Osteocyte (in vitro differentiated cells): Measurements from ENCODE around the gene MAP7. TPM values are rescaled to one million over a fixed set of nuclear protein-coding genes. Genes with fewer than 3 reads are reported as not detected.

Experiments
- DNase-seq: peaks from one replicate; pipeline ENCODE4 v3.0.0; 2021; ENCODE audit warnings: mixed read lengths; ENCODE audit not compliant: unreplicated experiment; ENCODE audit errors: extremely low spot score
- H3K27ac Mint-ChIP-seq: one replicate; pipeline ENCODE4 v1.8.0; 2021; ENCODE audit warnings: mild to moderate bottlenecking, mixed read lengths; ENCODE audit not compliant: unreplicated experiment
- H3K27me3 Mint-ChIP-seq: one replicate; pipeline ENCODE4 v1.8.0; 2021; ENCODE audit warnings: mixed read lengths; ENCODE audit not compliant: unreplicated experiment
- H3K36me3 Mint-ChIP-seq: one replicate; pipeline ENCODE4 v1.8.0; 2021; ENCODE audit warnings: mixed read lengths; ENCODE audit not compliant: unreplicated experiment
- H3K4me1 Mint-ChIP-seq: one replicate; pipeline ENCODE4 v1.8.0; 2021; ENCODE audit warnings: mixed read lengths; ENCODE audit not compliant: unreplicated experiment
- H3K4me3 Mint-ChIP-seq: one replicate; pipeline ENCODE4 v1.8.0; 2021; ENCODE audit warnings: mild to moderate bottlenecking, moderate library complexity, mixed read lengths; ENCODE audit not compliant: unreplicated experiment
- H3K9me3 Mint-ChIP-seq: one replicate; pipeline ENCODE4 v1.8.0; 2021; ENCODE audit warnings: mixed read lengths; ENCODE audit not compliant: unreplicated experiment
- total RNA-seq: library from RNA; stranded (reverse); gene quantifications from 2 replicates; pipeline ENCODE4 v1.2.1, GENCODE V29; 2021
- TF ChIP-seq, protein P1 (sequence below): fragments of 200-600 bp; sonication (generic); IDR thresholded peaks from 2 replicates; pipeline ENCODE4 v1.5.0; 2021; ENCODE audit warnings: antibody characterized with exemption, mild to moderate bottlenecking, moderate library complexity

Gene MAP7
- total RNA-seq, 1 donor from 2014 or later: 0.38 TPM

- H3K27ac Mint-ChIP-seq: no peak overlapping the region
- H3K9me3 Mint-ChIP-seq: no peaks in the 10 kb centered on the region
- TF ChIP-seq, protein P1, sequence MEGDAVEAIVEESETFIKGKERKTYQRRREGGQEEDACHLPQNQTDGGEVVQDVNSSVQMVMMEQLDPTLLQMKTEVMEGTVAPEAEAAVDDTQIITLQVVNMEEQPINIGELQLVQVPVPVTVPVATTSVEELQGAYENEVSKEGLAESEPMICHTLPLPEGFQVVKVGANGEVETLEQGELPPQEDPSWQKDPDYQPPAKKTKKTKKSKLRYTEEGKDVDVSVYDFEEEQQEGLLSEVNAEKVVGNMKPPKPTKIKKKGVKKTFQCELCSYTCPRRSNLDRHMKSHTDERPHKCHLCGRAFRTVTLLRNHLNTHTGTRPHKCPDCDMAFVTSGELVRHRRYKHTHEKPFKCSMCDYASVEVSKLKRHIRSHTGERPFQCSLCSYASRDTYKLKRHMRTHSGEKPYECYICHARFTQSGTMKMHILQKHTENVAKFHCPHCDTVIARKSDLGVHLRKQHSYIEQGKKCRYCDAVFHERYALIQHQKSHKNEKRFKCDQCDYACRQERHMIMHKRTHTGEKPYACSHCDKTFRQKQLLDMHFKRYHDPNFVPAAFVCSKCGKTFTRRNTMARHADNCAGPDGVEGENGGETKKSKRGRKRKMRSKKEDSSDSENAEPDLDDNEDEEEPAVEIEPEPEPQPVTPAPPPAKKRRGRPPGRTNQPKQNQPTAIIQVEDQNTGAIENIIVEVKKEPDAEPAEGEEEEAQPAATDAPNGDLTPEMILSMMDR: no peak
- H3K4me1 Mint-ChIP-seq: no peaks in the 10 kb centered on the region
- DNase-seq: no peak
- H3K36me3 Mint-ChIP-seq: no peaks in the 10 kb centered on the region
- peaks cover 19% of the 10 kb centered on the region for H3K27me3 Mint-ChIP-seq
- H3K4me3 Mint-ChIP-seq: no peak overlapping the region
These were observed 243.8 kb downstream of the MAP7 start for GRCh38 chr6:136306466-136306865.

DNA sequence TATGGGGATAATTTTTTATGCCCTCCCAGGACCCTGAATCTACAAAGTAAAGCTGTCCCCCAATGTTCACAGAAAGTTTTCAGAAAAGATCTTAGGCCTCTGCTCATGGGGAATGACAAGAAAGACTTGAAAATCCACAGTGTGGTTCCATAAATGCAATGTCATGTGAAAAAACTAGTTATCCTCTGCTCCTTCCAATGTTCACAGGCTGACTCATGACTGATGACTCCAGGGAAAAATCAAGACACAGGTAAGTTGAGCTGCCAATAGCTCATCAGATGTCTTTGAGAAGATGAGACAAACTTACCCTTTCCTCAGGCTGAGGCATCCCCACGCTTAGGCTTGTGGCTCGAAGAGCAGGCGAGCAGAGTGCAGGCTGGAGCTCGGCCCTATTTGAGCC is 245.8 kb downstream of the MAP7 start:
- Mint-ChIP-seq H3K27ac (no peak overlapping the region), H3K36me3 (no peaks in the 10 kb centered on the region), H3K27me3 (peaks cover 16% of the 10 kb centered on the region), H3K9me3 (no peaks in the 10 kb centered on the region), H3K4me1 (no peaks in the 10 kb centered on the region), H3K4me3 (no peak overlapping the region)
- DNase-seq: no peak
- TF ChIP-seq, protein P1: no peak

GRCh38 chr6:136303516-136303915 is 246.7 kb downstream of the MAP7 start:
- no peaks in the 10 kb centered on the region for H3K9me3 Mint-ChIP-seq
- H3K4me1 Mint-ChIP-seq: no peaks in the 10 kb centered on the region
- no peak for DNase-seq
- H3K4me3 Mint-ChIP-seq: no peak overlapping the region
- TF ChIP-seq, protein P1: no peak
- H3K27ac Mint-ChIP-seq: no peak overlapping the region
- H3K27me3 Mint-ChIP-seq: peaks cover 18% of the 10 kb centered on the region
- no peaks in the 10 kb centered on the region for H3K36me3 Mint-ChIP-seq

DNA sequence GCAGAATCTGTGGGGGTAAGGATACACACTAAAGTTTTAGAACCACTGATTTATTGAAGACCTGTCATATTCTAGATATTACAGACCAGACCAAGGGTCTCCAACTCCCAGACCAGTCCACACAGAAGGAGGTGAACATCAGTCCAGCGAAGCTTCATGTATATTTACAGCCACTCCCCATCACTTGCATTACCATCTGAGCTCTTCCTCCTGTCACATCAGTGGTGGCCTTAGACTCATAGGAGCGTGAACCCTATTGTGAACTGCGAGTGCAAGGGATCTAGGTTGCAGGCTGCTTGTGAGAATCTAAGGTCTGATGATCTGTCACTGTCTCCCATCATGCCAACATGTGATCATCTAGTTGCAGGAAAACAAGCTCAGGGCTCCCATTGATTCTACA is 255.6 kb downstream of the MAP7 start:
- H3K27ac Mint-ChIP-seq: no peak overlapping the region
- H3K4me1 Mint-ChIP-seq: peaks cover 13% of the 10 kb centered on the region
- no peaks in the 10 kb centered on the region for H3K9me3 Mint-ChIP-seq
- H3K36me3 Mint-ChIP-seq: no peaks in the 10 kb centered on the region
- H3K4me3 Mint-ChIP-seq: no peak overlapping the region
- H3K27me3 Mint-ChIP-seq: peaks cover 13% of the 10 kb centered on the region
- no peak for DNase-seq
- TF ChIP-seq, protein P1: no peak

Other genes with a start within 250 kb of the MAP7 start
- gene MAP3K5, start 242.1 kb upstream of the MAP7 start, total RNA-seq: 1.3 and 1.6 TPM in 2 replicates